HCT116 (cell line): ENCODE data around the gene CCNJL. TPM values are rescaled to one million over a fixed set of nuclear protein-coding genes. Genes with fewer than 3 reads are reported as not detected.

Experiments
- ATAC-seq: fragments of 200-7000 bp; cut with Tn5 transposase; 2 replicates; pipeline ENCODE4 v1.9.1; 2020; ENCODE audit warnings: mild to moderate bottlenecking, moderate library complexity
- BruUV-seq: library from RNA; stranded (reverse); fragments of 400-500 nt; replicated peaks from 2 replicates; lab custom pipeline; 2021; lab: Mats Ljungman, UMichigan
- CTCF ChIA-PET: fragments of 300-600 bp; sonication (Branson Sonifier 250); formaldehyde crosslinking; loops from one replicate; lab custom pipeline; 2021; ENCODE audit warnings: antibody characterized with exemption; lab: Charles Lee
- POLR2A ChIA-PET: fragments of 300-600, 350-600 bp; sonication (Branson Sonifier 250); formaldehyde crosslinking; loops from one replicate; lab custom pipeline; 2021; ENCODE audit warnings: antibody characterized with exemption; lab: Charles Lee
- RAD21 ChIA-PET, 2 experiments: fragments of 300-600 bp; sonication (Branson Sonifier 250); formaldehyde crosslinking; loops; one replicate each; lab custom pipeline; 2023; ENCODE audit warnings: low total read pairs in 2 of 2; ENCODE audit not compliant: uncharacterized antibody in 2 of 2, unreplicated experiment in 2 of 2, low non-redundant PET in 1 of 2; lab: Charles Lee
- DNase-seq: peaks from one replicate; pipeline ENCODE4 v3.0.0-alpha.2; 2010; ENCODE audit warnings: low read depth, low spot score
- H2AFZ ChIP-seq: fragments of 200-600 bp; shearing (Covaris generic), sonication (generic); 2 replicates; pipeline ENCODE4 v1.6.1; 2017; ENCODE audit warnings: low read depth, mixed run types, mixed read lengths, antibody characterized with exemption, low read length; ENCODE audit not compliant: poor library complexity, severe bottlenecking
- H3K27ac ChIP-seq: 2 replicates; pipeline ENCODE4 v1.5.1; 2012; ENCODE audit warnings: low read depth, low read length
- H3K27me3 ChIP-seq: fragments of 200-600 bp; sonication (generic); 2 replicates; pipeline ENCODE4 v1.6.1; 2016; ENCODE audit warnings: mixed run types, low read length, mixed read lengths; ENCODE audit not compliant: insufficient read depth
- H3K36me3 ChIP-seq, 2 experiments: fragments of 200-500 bp in 1 of 2; fragments of 200-600 bp in 1 of 2; sonication (Bioruptor generic) in 1 of 2; sonication (generic) in 1 of 2; 2 replicates each; pipeline versions ENCODE4 v1.5.1 to v1.6.1; 2014 to 2016; ENCODE audit warnings: low read length in 2 of 2, inconsistent platforms in 1 of 2, mixed read lengths in 1 of 2, mixed run types in 1 of 2; ENCODE audit not compliant: insufficient read depth in 2 of 2, control insufficient read depth in 1 of 2
- H3K4me1 ChIP-seq, 2 experiments: fragments of 200-600 bp in 1 of 2; sonication (generic) in 1 of 2; 2 replicates each; pipeline versions ENCODE4 v1.5.1 to v1.6.1; 2012 to 2017; ENCODE audit warnings: low read length in 2 of 2, inconsistent platforms in 1 of 2, mild to moderate bottlenecking in 1 of 2, mixed read lengths in 1 of 2, mixed run types in 1 of 2, moderate library complexity in 1 of 2; ENCODE audit not compliant: insufficient read depth in 2 of 2, control insufficient read depth in 1 of 2
- H3K4me2 ChIP-seq: fragments of 200-600 bp; sonication (generic); 2 replicates; pipeline ENCODE4 v1.6.1; 2017; ENCODE audit warnings: mixed run types, low read length, mixed read lengths
- H3K4me3 ChIP-seq, 2 experiments: fragments of 200-600 bp in 1 of 2; sonication (generic) in 1 of 2; replicated peaks in 1 of 2; 2 replicates each; pipeline ENCODE4 v1.5.1; 2011 to 2016; ENCODE audit warnings: low read length in 2 of 2, control low read depth in 1 of 2, low read depth in 1 of 2, mild to moderate bottlenecking in 1 of 2, mixed read lengths in 1 of 2, mixed run types in 1 of 2
- H3K79me2 ChIP-seq: fragments of 200-600 bp; sonication (generic); 2 replicates; pipeline ENCODE4 v1.6.1; 2017; ENCODE audit warnings: mild to moderate bottlenecking, mixed run types, low read length, moderate library complexity, mixed read lengths; ENCODE audit not compliant: insufficient read depth
- H3K9ac ChIP-seq: fragments of 200-600 bp; sonication (generic); 2 replicates; pipeline ENCODE4 v1.6.1; 2016; ENCODE audit warnings: low read length, mixed read lengths
- H3K9me2 ChIP-seq: fragments of 200-600 bp; sonication (generic), shearing (Covaris generic); 2 replicates; pipeline ENCODE4 v1.6.1; 2017; ENCODE audit warnings: mixed run types, mild to moderate bottlenecking, moderate library complexity; ENCODE audit not compliant: insufficient read depth
- H3K9me3 ChIP-seq, 2 experiments: fragments of 200-500 bp in 1 of 2; fragments of 200-600 bp in 1 of 2; sonication (Bioruptor generic) in 1 of 2; sonication (generic) in 1 of 2; 2 replicates each; pipeline ENCODE4 v1.6.1; 2014 to 2017; ENCODE audit warnings: low read length in 2 of 2, mixed read lengths in 2 of 2, inconsistent platforms in 1 of 2, low read depth in 1 of 2, mild to moderate bottlenecking in 1 of 2, mixed run types in 1 of 2, moderate library complexity in 1 of 2; ENCODE audit not compliant: control insufficient read depth in 1 of 2, insufficient read depth in 1 of 2
- H4K20me1 ChIP-seq: fragments of 200-600 bp; sonication (generic), shearing (Covaris generic); 2 replicates; pipeline ENCODE4 v1.6.1; 2017; ENCODE audit warnings: mixed run types, mild to moderate bottlenecking, moderate library complexity; ENCODE audit not compliant: insufficient read depth
- CEBPB ChIP-seq: IDR thresholded peaks from 2 replicates; pipeline ENCODE4 v1.6.1; 2012; ENCODE audit warnings: low read depth
- EZH2phosphoT487 ChIP-seq: fragments of 200-600 bp; IDR thresholded peaks from 2 replicates; pipeline ENCODE4 v1.6.1; 2018; ENCODE audit warnings: antibody characterized with exemption, borderline replicate concordance
- FOSL1 ChIP-seq: IDR thresholded peaks from 2 replicates; pipeline ENCODE4 v1.6.1; 2012; ENCODE audit warnings: low read depth
- SIN3A ChIP-seq: IDR thresholded peaks from 2 replicates; pipeline ENCODE4 v1.6.1; 2012; ENCODE audit warnings: low read depth
- TCF7L2 ChIP-seq: IDR thresholded peaks from 2 replicates; pipeline ENCODE4 v1.7.0; 2011; ENCODE audit warnings: borderline replicate concordance, inconsistent platforms; ENCODE audit not compliant: insufficient read depth, insufficient read length; ENCODE audit errors: extremely low read depth
- ZFX ChIP-seq: fragments of 450-650 bp; IDR thresholded peaks from 2 replicates; pipeline ENCODE4 v1.6.1; 2017
- intact Hi-C: fragments of 100-400 bp; cut with micrococcal nuclease; formaldehyde crosslinking; loops from 2 replicates; pipeline ENCODE4 v1.10.0; 2022
- total RNA-seq: library from RNA; stranded (reverse); gene quantifications from one replicate; pipeline ENCODE4 v1.2.1, GENCODE V29; 2021; ENCODE audit not compliant: unreplicated experiment
- TF ChIP-seq, protein P1 (sequence below): IDR thresholded peaks from 2 replicates; pipeline ENCODE4 v1.6.1; 2012; ENCODE audit warnings: low read depth
- TF ChIP-seq, protein P2 (sequence below): IDR thresholded peaks from 2 replicates; pipeline ENCODE4 v1.6.1; 2012
- TF ChIP-seq, protein P3 (sequence below): IDR thresholded peaks from 2 replicates; pipeline ENCODE4 v1.6.1; 2012

Gene CCNJL
- total RNA-seq, 1 experiment from 2014 or later, result 2.9 TPM

DNA sequence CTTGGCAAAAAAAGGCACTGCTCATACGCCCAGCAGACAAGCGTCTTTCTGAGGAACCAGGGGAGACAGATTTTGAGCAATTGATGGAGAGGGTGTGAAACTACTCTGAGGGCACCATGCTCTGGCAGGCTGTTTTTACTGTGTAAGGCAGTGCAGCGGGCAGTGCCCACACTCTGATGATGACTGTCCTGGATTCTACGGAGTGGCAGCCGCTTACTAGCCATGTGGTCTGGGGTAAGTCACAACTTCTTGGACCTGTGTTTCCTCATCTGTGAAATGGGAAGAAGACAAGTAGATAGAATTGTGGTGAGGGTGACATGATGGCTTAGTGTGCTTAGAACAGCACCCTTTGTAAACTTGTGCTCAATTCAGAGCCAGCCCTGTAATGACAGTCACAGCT lies 44.2 kb downstream of the CCNJL start:
- ChIA-PET CTCF (no interaction called here), POLR2A (no interaction called here), RAD21 (no interaction called here)
- Histone ChIP-seq H3K79me2 (no peaks in the 10 kb centered on the region), H2AFZ (no peak overlapping the region), H3K36me3 (no peaks in the 10 kb centered on the region), H3K9me2 (no peaks in the 10 kb centered on the region), H3K27me3 (no peaks in the 10 kb centered on the region), H3K27ac (no peak overlapping the region), H3K9me3 (no peaks in the 10 kb centered on the region), H3K4me3 (no peak overlapping the region), H4K20me1 (no peaks in the 10 kb centered on the region), H3K9ac (no peak overlapping the region), H3K4me2 (no peak overlapping the region), H3K4me1 (no peaks in the 10 kb centered on the region)
- intact Hi-C loops, result no loop called here
- no peak for TF ChIP-seq ZFX
- no peak for TF ChIP-seq EZH2phosphoT487
- TF ChIP-seq, protein P1, sequence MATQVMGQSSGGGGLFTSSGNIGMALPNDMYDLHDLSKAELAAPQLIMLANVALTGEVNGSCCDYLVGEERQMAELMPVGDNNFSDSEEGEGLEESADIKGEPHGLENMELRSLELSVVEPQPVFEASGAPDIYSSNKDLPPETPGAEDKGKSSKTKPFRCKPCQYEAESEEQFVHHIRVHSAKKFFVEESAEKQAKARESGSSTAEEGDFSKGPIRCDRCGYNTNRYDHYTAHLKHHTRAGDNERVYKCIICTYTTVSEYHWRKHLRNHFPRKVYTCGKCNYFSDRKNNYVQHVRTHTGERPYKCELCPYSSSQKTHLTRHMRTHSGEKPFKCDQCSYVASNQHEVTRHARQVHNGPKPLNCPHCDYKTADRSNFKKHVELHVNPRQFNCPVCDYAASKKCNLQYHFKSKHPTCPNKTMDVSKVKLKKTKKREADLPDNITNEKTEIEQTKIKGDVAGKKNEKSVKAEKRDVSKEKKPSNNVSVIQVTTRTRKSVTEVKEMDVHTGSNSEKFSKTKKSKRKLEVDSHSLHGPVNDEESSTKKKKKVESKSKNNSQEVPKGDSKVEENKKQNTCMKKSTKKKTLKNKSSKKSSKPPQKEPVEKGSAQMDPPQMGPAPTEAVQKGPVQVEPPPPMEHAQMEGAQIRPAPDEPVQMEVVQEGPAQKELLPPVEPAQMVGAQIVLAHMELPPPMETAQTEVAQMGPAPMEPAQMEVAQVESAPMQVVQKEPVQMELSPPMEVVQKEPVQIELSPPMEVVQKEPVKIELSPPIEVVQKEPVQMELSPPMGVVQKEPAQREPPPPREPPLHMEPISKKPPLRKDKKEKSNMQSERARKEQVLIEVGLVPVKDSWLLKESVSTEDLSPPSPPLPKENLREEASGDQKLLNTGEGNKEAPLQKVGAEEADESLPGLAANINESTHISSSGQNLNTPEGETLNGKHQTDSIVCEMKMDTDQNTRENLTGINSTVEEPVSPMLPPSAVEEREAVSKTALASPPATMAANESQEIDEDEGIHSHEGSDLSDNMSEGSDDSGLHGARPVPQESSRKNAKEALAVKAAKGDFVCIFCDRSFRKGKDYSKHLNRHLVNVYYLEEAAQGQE, result no peak
- TF ChIP-seq FOSL1, result no peak
- TF ChIP-seq SIN3A, result no peak
- TF ChIP-seq, protein P2, sequence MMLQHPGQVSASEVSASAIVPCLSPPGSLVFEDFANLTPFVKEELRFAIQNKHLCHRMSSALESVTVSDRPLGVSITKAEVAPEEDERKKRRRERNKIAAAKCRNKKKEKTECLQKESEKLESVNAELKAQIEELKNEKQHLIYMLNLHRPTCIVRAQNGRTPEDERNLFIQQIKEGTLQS, result no peak
- TF ChIP-seq TCF7L2, result no peak
- no peak for TF ChIP-seq CEBPB
- TF ChIP-seq, protein P3, sequence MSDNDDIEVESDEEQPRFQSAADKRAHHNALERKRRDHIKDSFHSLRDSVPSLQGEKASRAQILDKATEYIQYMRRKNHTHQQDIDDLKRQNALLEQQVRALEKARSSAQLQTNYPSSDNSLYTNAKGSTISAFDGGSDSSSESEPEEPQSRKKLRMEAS, result no peak
- ATAC-seq, result no peak
- DNase-seq, result no peak
- BruUV-seq, result no TSS peak
